Caco-2 (cell line): Measurements from ENCODE around the gene AMPH. TPM values are rescaled to one million over a fixed set of nuclear protein-coding genes. Genes with fewer than 3 reads are reported as not detected.

Source experiments
- BruUV-seq: library from RNA; stranded (reverse); fragments of 400-500 nt; replicated peaks from 2 replicates; lab custom pipeline; 2021; lab: Mats Ljungman, UMichigan
- CTCF ChIA-PET: fragments of 300-600 bp; sonication (Branson Sonifier 250); formaldehyde crosslinking; loops from one replicate; lab custom pipeline; 2022; ENCODE audit warnings: antibody characterized with exemption; lab: Charles Lee
- POLR2A ChIA-PET: fragments of 300-600 bp; sonication (Branson Sonifier 250); formaldehyde crosslinking; loops from one replicate; lab custom pipeline; 2022; ENCODE audit warnings: antibody characterized with exemption; lab: Charles Lee
- DNase-seq, 2 experiments: peaks; one replicate each; pipeline versions ENCODE4 v3.0.0 to v3.0.0-alpha.2; 2020 to 2022
- H3K27me3 ChIP-seq: replicated peaks from 2 replicates; pipeline ENCODE4 v1.6.0; 2011; ENCODE audit warnings: low read length; ENCODE audit not compliant: control insufficient read depth, insufficient read depth
- H3K36me3 ChIP-seq: 2 replicates; pipeline ENCODE4 v1.5.1; 2011; ENCODE audit warnings: low read length; ENCODE audit not compliant: control insufficient read depth, insufficient read depth
- H3K4me1 ChIP-seq: fragments of 250-450 bp; sonication (Bioruptor Pico); 2 replicates; pipeline ENCODE4 v1.5.1; 2020; ENCODE audit warnings: mild to moderate bottlenecking
- H3K4me3 ChIP-seq: 2 replicates; pipeline ENCODE4 v1.5.1; 2011; ENCODE audit warnings: low read depth, mild to moderate bottlenecking, control low read depth, low read length
- H3K9me3 ChIP-seq: fragments of 250-450 bp; sonication (Bioruptor Pico); 2 replicates; pipeline ENCODE4 v1.5.1; 2020; ENCODE audit warnings: mild to moderate bottlenecking, moderate library complexity
- H3K27ac Mint-ChIP-seq: one replicate; pipeline ENCODE4 v1.8.0; 2022; ENCODE audit warnings: mixed read lengths; ENCODE audit not compliant: unreplicated experiment
- H3K27me3 Mint-ChIP-seq: one replicate; pipeline ENCODE4 v1.8.0; 2022; ENCODE audit warnings: mixed read lengths; ENCODE audit not compliant: insufficient read depth, unreplicated experiment
- H3K36me3 Mint-ChIP-seq: one replicate; pipeline ENCODE4 v1.8.0; 2022; ENCODE audit warnings: mild to moderate bottlenecking, mixed read lengths; ENCODE audit not compliant: insufficient read depth, unreplicated experiment
- H3K4me1 Mint-ChIP-seq: one replicate; pipeline ENCODE4 v1.8.0; 2022; ENCODE audit warnings: low read depth, mixed read lengths; ENCODE audit not compliant: unreplicated experiment
- H3K4me3 Mint-ChIP-seq: one replicate; pipeline ENCODE4 v1.8.0; 2022; ENCODE audit warnings: mild to moderate bottlenecking, moderate library complexity, mixed read lengths; ENCODE audit not compliant: unreplicated experiment
- H3K9me3 Mint-ChIP-seq: one replicate; pipeline ENCODE4 v1.8.0; 2022; ENCODE audit warnings: mixed read lengths; ENCODE audit not compliant: unreplicated experiment
- CTCF ChIP-seq, 2 experiments: fragments of 200-600 bp in 1 of 2; IDR thresholded peaks; 1 replicate in 1 of 2; 2 replicates in 1 of 2; pipeline versions ENCODE4 v1.5.1 to v1.8.0; 2011 to 2022; ENCODE audit warnings: antibody characterized with exemption in 1 of 2, control low read depth in 1 of 2, inconsistent platforms in 1 of 2, low read depth in 1 of 2, low read length in 1 of 2, mild to moderate bottlenecking in 1 of 2, moderate library complexity in 1 of 2; ENCODE audit not compliant: insufficient read depth in 1 of 2, severe bottlenecking in 1 of 2, unreplicated experiment in 1 of 2
- intact Hi-C: fragments of 100-400 bp; cut with micrococcal nuclease; formaldehyde crosslinking; loops from one replicate; pipeline ENCODE4 v1.10.0; 2022; ENCODE audit not compliant: unreplicated experiment
- total RNA-seq: library from RNA; stranded (reverse); gene quantifications from 2 replicates; pipeline ENCODE4 v1.2.3, GENCODE V29; 2022

The AMPH gene
- total RNA-seq, 1 experiment from 2014 or later: not detected

- no peaks in the 10 kb centered on the region for H3K36me3 ChIP-seq
- BruUV-seq: no TSS peak
- H3K4me3 ChIP-seq: no peak overlapping the region
- ChIA-PET POLR2A (no interaction called here), CTCF (interaction anchor here (0.6 to 1.6 kb wide), 13 partner anchors 10 to 228 kb away, joined by 3 to 17 read pairs (median 4); partner anchors contain the start of gene STARD3NL)
- DNase-seq: no peak
- no peaks in the 10 kb centered on the region for H3K36me3 Mint-ChIP-seq
- H3K4me1 ChIP-seq: peaks cover 25% of the 10 kb centered on the region
- intact Hi-C loops: loop anchor here (1.0 to 5.0 kb wide), 3 partner anchors 10 to 228 kb away; no protein-coding TSS in a partner anchor
- TF ChIP-seq CTCF (IDR thresholded peaks at IDR 0.05; ENCODE audit: insufficient read depth in 1 of 2, low read depth in 1 of 2, low read length in 1 of 2, severe bottlenecking in 1 of 2, unreplicated experiment in 1 of 2): no peak
- H3K27ac Mint-ChIP-seq: no peak overlapping the region
- peaks cover 21% of the 10 kb centered on the region for H3K4me1 Mint-ChIP-seq
- H3K27me3 Mint-ChIP-seq: no peaks in the 10 kb centered on the region
- no peaks in the 10 kb centered on the region for H3K27me3 ChIP-seq
- H3K9me3 ChIP-seq: no peaks in the 10 kb centered on the region
- H3K9me3 Mint-ChIP-seq: no peaks in the 10 kb centered on the region
- no peak overlapping the region for H3K4me3 Mint-ChIP-seq
Observed at GRCh38 chr7:38335128-38335491, 296.1 kb downstream of the AMPH start.

GRCh38 chr7:38334163-38334562, 297.0 kb downstream of the AMPH start:
- DNase-seq: no peak
- no peaks in the 10 kb centered on the region for H3K9me3 Mint-ChIP-seq
- H3K4me3 Mint-ChIP-seq: no peak overlapping the region
- TF ChIP-seq CTCF (IDR thresholded peaks at IDR 0.05; ENCODE audit: insufficient read depth in 1 of 2, low read depth in 1 of 2, low read length in 1 of 2, severe bottlenecking in 1 of 2, unreplicated experiment in 1 of 2): no peak
- H3K4me3 ChIP-seq: no peak overlapping the region
- H3K27me3 ChIP-seq: no peaks in the 10 kb centered on the region
- ChIA-PET POLR2A (no interaction called here), CTCF (interaction anchor here (0.6 to 1.3 kb wide), 2 partner anchors 112 to 118 kb away, joined by 3 read pairs; no protein-coding TSS in a partner anchor)
- no peaks in the 10 kb centered on the region for H3K27me3 Mint-ChIP-seq
- H3K4me1 Mint-ChIP-seq: peaks cover 21% of the 10 kb centered on the region
- intact Hi-C loops: no loop called here
- H3K9me3 ChIP-seq: no peaks in the 10 kb centered on the region
- H3K4me1 ChIP-seq: peaks cover 25% of the 10 kb centered on the region
- no peaks in the 10 kb centered on the region for H3K36me3 ChIP-seq
- BruUV-seq: no TSS peak
- H3K36me3 Mint-ChIP-seq: no peaks in the 10 kb centered on the region
- no peak overlapping the region for H3K27ac Mint-ChIP-seq
